AG20443 (cell line): ENCODE results near the gene BOLA1.
"Not testable (repeated sequence)": the region's sequence is repeated elsewhere in the genome, so short reads cannot be mapped to it uniquely, and the experiment has no call there.

ENCODE experiments used
- DNase-seq: peaks from one replicate; pipeline ENCODE4 v3.0.0; 2012; ENCODE audit warnings: low spot score, mixed read lengths

BOLA1 gene, protein sequence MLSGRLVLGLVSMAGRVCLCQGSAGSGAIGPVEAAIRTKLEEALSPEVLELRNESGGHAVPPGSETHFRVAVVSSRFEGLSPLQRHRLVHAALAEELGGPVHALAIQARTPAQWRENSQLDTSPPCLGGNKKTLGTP

DNA sequence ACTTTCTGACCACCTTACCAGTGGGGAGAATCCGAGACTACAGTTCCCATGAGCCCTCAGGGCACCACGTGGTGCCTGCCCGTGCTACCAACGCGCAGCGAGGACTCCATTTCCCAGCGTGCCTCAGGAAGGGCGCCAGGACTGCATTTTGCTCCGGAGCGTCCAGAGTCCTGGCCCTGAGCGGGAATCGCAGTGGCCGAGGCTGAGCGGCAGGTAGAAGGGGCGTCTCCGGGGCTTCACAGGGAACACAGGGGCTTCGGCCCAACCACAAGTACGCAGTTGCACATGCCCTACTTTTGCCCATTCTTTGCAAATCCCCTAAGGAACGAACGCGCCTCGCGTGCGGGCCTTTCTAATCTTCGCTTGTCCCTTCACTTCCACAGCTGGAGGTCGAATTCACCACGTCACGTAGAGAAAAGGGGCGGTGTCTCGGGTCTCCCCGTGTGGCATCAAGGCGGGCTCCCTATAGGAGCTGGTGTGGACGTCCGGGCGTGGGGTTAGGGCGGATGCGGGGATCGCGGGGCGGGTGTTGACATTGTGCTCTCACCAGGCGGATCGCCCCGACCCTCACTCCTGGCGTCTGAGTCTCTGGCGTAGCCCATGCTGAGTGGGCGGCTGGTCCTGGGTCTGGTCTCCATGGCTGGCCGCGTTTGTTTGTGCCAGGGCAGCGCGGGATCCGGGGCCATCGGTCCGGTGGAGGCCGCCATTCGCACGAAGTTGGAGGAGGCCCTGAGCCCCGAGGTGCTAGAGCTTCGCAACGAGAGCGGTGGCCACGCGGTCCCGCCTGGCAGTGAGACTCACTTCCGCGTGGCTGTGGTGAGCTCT is at the start of gene BOLA1:
Gene BOLA1, plus strand, starts transcription at position 109 of the 825 bp plus-strand sequence. Its CDS starts 492 bp downstream, at position 601.
- DNase-seq = peak; percentile 97

DNA sequence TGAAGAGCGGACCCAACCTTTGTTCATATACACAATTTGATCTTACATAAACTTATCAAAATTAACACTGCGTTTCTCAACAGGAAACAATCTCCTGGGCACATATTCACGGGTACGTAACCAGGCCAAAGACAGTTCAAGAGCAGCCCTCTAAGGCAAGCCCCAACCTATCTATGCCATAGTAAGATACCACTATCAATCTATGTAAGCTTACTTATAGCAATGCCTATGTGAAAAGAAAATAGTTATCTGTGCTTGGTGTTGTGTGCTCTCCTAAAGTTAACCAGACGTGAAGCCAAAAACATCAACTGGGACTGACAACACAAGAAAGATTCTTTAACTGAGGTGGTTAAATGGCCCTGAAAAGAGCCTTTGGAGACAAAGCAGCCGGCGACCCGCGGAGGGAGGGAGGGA is 49.4 kb upstream of the BOLA1 start:
- DNase-seq = no peak

DNA sequence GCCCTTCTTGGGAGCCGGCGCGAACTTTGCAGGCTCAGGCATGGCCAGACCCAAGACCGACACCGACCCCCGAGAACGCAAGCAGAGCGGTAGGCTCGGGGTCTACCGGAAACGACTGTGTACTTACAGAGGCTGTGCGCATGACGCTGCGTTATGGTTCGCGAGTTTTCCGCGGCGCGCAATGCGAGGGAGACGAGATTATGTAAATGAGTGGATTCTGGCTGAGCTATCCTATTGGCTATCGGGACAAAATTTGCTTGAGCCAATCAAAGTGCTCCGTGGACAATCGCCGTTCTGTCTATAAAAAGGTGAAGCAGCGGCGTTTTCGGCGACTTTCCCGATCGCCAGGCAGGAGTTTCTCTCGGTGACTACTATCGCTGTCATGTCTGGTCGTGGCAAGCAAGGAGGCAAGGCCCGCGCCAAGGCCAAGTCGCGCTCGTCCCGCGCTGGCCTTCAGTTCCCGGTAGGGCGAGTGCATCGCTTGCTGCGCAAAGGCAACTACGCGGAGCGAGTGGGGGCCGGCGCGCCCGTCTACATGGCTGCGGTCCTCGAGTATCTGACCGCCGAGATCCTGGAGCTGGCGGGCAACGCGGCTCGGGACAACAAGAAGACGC is 48.5 kb upstream of the BOLA1 start:
- DNase-seq = not testable (repeated sequence)

DNA sequence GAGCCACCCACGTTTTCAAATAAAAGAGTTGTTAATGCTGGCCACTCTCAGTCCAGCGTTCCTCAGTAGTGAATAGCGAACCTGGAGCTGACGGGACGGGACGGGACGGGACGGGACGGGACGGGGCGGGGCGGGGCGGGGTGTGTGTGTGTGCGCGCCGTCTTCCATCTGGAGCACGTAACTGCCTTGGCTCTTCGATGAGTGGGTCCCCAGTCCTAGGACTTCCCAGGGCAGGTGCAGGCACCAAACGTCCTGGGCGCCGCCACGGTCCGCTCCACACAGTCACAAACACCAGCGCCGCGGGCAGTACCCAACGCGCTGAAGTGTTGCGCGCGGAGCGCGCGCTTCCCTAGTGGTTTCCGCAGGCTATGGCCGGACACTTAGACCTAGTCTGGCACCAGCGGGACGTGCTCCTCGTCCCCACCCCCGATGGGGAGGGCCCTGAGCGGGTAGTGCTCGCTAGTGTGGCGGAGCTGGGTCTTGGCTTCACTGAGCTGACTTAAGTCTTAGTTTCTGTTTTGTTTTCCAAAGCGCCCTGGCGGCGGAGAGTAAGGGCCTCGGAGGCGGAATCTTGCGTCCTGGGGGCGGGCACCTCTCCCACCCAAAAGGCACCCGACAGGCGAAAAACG is 47.7 kb upstream of the BOLA1 start:
- DNase-seq = not testable (repeated sequence)

DNA sequence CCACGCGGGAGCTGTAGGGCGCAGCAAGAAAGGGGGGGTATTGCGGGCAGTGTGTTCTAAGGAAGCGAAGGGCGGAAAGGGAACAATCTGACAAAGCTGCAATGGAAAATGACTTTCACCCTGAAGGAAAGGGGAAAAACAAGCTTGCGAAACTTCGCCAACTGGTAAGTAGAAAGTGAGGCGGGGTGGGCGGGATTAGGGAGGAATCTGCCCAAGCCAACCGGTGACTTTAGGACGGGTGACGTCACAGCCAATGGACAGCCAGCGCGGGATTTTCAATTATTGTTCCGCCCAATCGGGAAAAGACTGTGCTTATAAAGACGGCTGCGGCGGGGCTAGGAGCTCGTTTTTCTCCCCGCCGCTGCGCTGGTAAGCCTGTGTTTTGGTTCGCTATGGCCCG is 47.1 kb upstream of the BOLA1 start:
- not testable (repeated sequence) for DNase-seq

- DNase-seq = not testable (repeated sequence)
Observed at GRCh38 chr1:149860271-149860670, 39.1 kb upstream of the BOLA1 start.

GRCh38 chr1:149860684-149861496 is 38.5 kb upstream of the BOLA1 start:
- DNase-seq = not testable (repeated sequence)

GRCh38 chr1:149861497-149862054 is 37.8 kb upstream of the BOLA1 start:
- not testable (repeated sequence) for DNase-seq

- DNase-seq = not testable (repeated sequence)
Observed at GRCh38 chr1:149866887-149867286, 32.5 kb upstream of the BOLA1 start.

DNA sequence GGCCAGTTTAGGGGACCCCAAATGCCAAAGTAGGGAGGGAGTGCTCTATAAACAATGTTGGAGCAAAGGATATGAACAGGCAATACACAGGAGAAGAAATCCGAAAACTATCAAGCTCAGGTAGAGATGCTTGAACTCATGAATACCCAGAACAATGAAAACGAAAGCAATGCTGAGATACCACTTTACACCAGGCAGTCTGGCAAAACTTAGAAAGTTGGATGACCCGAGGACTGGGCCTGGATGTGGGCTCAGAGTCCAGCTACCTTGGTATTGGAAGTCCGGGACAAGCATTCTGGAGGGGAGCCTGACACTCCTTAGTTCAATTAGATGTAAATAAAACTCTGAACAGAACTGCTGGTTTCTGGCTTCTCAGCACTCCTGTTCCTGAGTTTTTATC is 26.3 kb upstream of the BOLA1 start:
- not testable (repeated sequence) for DNase-seq

GRCh38 chr1:149877211-149877946 is 22.0 kb upstream of the BOLA1 start:
- no peak for DNase-seq

DNA sequence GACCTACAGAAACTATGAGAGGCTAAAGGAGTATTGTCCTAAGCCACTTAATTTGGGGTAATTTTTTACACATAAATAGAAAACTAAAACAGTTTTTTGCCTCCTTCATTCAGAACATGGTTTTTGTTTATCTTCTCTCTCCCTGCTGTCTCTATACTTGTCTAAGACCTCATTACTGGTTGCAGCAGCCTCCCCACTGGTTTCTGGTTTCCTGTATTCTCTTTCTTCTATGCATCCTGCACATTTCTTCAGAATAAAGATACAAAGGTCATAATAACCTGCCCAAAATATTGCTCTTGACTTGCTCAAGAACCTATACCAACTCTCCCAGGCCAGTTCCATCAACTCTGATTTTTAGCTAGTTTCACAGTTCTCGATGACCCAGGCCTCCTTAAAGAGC is 19.8 kb upstream of the BOLA1 start:
- no peak for DNase-seq

DNA sequence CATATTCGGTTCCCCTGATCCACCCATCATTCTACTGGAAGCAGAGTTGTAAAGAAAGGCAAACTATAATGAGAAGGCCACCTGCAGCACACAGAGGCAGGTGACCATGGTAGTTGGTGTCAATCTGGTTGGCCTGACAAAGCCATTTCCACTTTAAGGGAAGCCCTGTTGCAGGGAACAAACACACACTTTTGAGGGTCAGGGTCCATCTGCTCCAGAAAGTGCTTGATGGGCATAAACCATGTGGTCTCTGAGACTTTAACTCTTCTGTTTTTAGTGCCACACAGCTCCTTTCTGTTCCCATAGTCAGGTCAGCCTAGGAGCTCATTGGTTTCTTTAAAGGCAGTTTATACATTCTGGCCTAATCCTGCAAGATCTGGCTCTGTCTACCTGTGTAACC is 17.5 kb upstream of the BOLA1 start:
- DNase-seq = no peak

DNA sequence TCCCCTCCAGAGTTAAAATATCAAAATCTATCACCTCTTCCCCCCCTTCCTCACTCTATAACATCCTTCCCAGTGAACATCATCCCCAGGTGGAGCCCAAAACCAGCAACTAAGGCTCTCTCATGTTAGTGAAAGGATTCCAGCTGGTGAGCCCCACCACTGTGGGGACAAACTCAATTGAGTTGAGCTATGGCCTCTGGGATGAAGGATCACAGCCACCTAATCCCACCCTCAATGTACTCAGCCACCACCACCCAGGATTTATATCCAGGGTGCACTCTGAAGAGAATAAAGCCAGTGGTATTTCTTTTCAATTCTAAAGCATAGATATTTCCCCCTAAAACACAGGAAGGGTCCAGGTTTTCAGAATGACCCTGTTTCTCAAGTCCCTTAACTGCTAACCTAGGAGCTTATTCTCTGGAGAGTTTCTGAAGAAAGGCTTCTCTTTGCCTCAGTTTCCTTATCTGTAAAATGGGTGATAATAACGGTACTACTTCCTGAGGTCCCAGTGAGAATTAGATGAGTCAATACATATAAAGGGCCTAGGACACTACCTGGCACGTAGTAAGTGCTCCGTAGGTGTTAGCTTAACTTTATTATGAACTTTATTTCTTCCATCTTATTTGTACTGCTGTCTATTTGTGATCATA is 15.6 kb upstream of the BOLA1 start:
- no peak for DNase-seq

- peak; percentile 10 for DNase-seq
Observed at GRCh38 chr1:149884433-149885338, 14.7 kb upstream of the BOLA1 start.

GRCh38 chr1:149885339-149886120 is 13.8 kb upstream of the BOLA1 start:
- DNase-seq = peak; percentile 88

- not testable (repeated sequence) for DNase-seq
Observed at GRCh38 chr1:149886121-149886395, 13.3 kb upstream of the BOLA1 start.

GRCh38 chr1:149886396-149887195 is 12.8 kb upstream of the BOLA1 start:
- DNase-seq = peak; percentile 91
